ENCODE measurements around the gene MCTP2. TPM values are rescaled to one million over a fixed set of nuclear protein-coding genes. Genes with fewer than 3 reads are reported as not detected.
A peak's percentile ranks its signal among the peaks of the same experiment; 100 is the strongest.

MCTP2 gene
- total RNA-seq, 1 donor from 2014 or later, result 0.35 TPM

- no peak overlapping the region for H3K27ac Mint-ChIP-seq (ENCODE audit: unreplicated experiment)
- peaks cover 4% of the 10 kb centered on the region for H3K27me3 Mint-ChIP-seq (ENCODE audit: low read depth)
- no peak overlapping the region for H3K4me3 Mint-ChIP-seq
- H3K9me3 Mint-ChIP-seq, result no peaks in the 10 kb centered on the region
- DNase-seq (ENCODE audit: low read depth, low spot score), result no peak
- no peak for TF ChIP-seq CTCF (conservative IDR thresholded peaks at IDR 0.05)
- no peaks in the 10 kb centered on the region for H3K4me1 Mint-ChIP-seq
- H3K36me3 Mint-ChIP-seq (ENCODE audit: low read depth), result no peaks in the 10 kb centered on the region
Measured at GRCh38 chr15:94206463-94207167, 24.7 kb upstream of the MCTP2 start.

GRCh38 chr15:94212291-94212690 is 19.1 kb upstream of the MCTP2 start:
- DNase-seq (ENCODE audit: low read depth, low spot score), result no peak
- Mint-ChIP-seq H3K27me3 (ENCODE audit: low read depth) (peaks cover 6% of the 10 kb centered on the region), H3K9me3 (peaks cover 6% of the 10 kb centered on the region), H3K4me1 (no peaks in the 10 kb centered on the region), H3K27ac (ENCODE audit: unreplicated experiment) (no peak overlapping the region), H3K36me3 (ENCODE audit: low read depth) (no peaks in the 10 kb centered on the region), H3K4me3 (no peak overlapping the region)
- TF ChIP-seq CTCF (conservative IDR thresholded peaks at IDR 0.05), result no peak

- peaks cover 55% of the 10 kb centered on the region for H3K27me3 Mint-ChIP-seq (ENCODE audit: low read depth)
- no peak overlapping the region for H3K27ac Mint-ChIP-seq (ENCODE audit: unreplicated experiment)
- DNase-seq (ENCODE audit: low read depth, low spot score), result no peak
- H3K9me3 Mint-ChIP-seq, result no peaks in the 10 kb centered on the region
- H3K4me3 Mint-ChIP-seq, result no peak overlapping the region
- TF ChIP-seq CTCF (conservative IDR thresholded peaks at IDR 0.05), result no peak
- peaks cover 3% of the 10 kb centered on the region for H3K4me1 Mint-ChIP-seq
- no peaks in the 10 kb centered on the region for H3K36me3 Mint-ChIP-seq (ENCODE audit: low read depth)
Measured at GRCh38 chr15:94225616-94226015, 5.7 kb upstream of the MCTP2 start.

- no peaks in the 10 kb centered on the region for H3K36me3 Mint-ChIP-seq (ENCODE audit: low read depth)
- H3K9me3 Mint-ChIP-seq, result no peaks in the 10 kb centered on the region
- no peak for DNase-seq (ENCODE audit: low read depth, low spot score)
- H3K4me3 Mint-ChIP-seq, result no peak overlapping the region
- no peak overlapping the region for H3K27ac Mint-ChIP-seq (ENCODE audit: unreplicated experiment)
- H3K4me1 Mint-ChIP-seq, result peaks cover 14% of the 10 kb centered on the region
- TF ChIP-seq CTCF (conservative IDR thresholded peaks at IDR 0.05), result no peak
- H3K27me3 Mint-ChIP-seq (ENCODE audit: low read depth), result peaks cover 72% of the 10 kb centered on the region
Measured at GRCh38 chr15:94228611-94229010, 2.8 kb upstream of the MCTP2 start.

GRCh38 chr15:94229591-94230369 is 1.6 kb upstream of the MCTP2 start:
- Mint-ChIP-seq H3K9me3 (no peaks in the 10 kb centered on the region), H3K27me3 (ENCODE audit: low read depth) (peaks cover 76% of the 10 kb centered on the region), H3K4me1 (peaks cover 14% of the 10 kb centered on the region), H3K4me3 (peak overlapping the region; percentile 28), H3K36me3 (ENCODE audit: low read depth) (no peaks in the 10 kb centered on the region), H3K27ac (ENCODE audit: unreplicated experiment) (no peak overlapping the region)
- no peak for TF ChIP-seq CTCF (conservative IDR thresholded peaks at IDR 0.05)
- DNase-seq (ENCODE audit: low read depth, low spot score), result no peak

Measured in neural crest cell (in vitro differentiated cells).